T47D (cell line): ENCODE results near the gene ASCL2.

Experiments
- DNase-seq, 2 experiments: peaks; one replicate each; pipeline versions ENCODE4 v3.0.0 to v3.0.0-alpha.2; 2011 to 2012; ENCODE audit warnings: low read depth in 1 of 2, low spot score in 1 of 2
- JUND ChIP-seq: IDR thresholded peaks from 2 replicates; pipeline ENCODE4 v1.6.1; 2012; ENCODE audit warnings: low read depth
- in situ Hi-C: cut with HindIII; loops from 2 replicates; pipeline ENCODE4 v1.10.0; 2016; ENCODE audit warnings: low sequenced_read_pairs, low pct_unique_long_range_greater_than_20kb

The ASCL2 gene

GRCh38 chr11:2269601-2270321, 627 bp downstream of the ASCL2 start:
- in situ Hi-C loops = no loop called here
- peak; percentile 64 to 87 for DNase-seq
- TF ChIP-seq JUND = no peak

GRCh38 chr11:2268729-2269600, 1.4 kb downstream of the ASCL2 start:
- peak; percentile 68 to 81 for DNase-seq
- in situ Hi-C loops = no loop called here
- TF ChIP-seq JUND = no peak

GRCh38 chr11:2267851-2268728, 2.3 kb downstream of the ASCL2 start:
- no peak for DNase-seq
- TF ChIP-seq JUND = no peak
- in situ Hi-C loops = no loop called here

GRCh38 chr11:2267306-2267850, 3.0 kb downstream of the ASCL2 start:
- no peak for DNase-seq
- TF ChIP-seq JUND = no peak
- in situ Hi-C loops = no loop called here

GRCh38 chr11:2266586-2267305, 3.6 kb downstream of the ASCL2 start:
- in situ Hi-C loops = no loop called here
- TF ChIP-seq JUND = no peak

GRCh38 chr11:2265854-2266585, 4.4 kb downstream of the ASCL2 start:
- no peak for DNase-seq
- in situ Hi-C loops = no loop called here
- TF ChIP-seq JUND = no peak

More at GRCh38 chr11:2266586-2267305, 3.6 kb downstream of the ASCL2 start:
- DNase-seq = no peak

GRCh38 chr11:2265396-2265795, 5.0 kb downstream of the ASCL2 start:
- TF ChIP-seq JUND = no peak
- in situ Hi-C loops = no loop called here
- DNase-seq = no peak

- in situ Hi-C loops = no loop called here
- no peak for TF ChIP-seq JUND
- DNase-seq = no peak
Observed at GRCh38 chr11:2264366-2265053, 5.9 kb downstream of the ASCL2 start.

GRCh38 chr11:2263724-2264360, 6.5 kb downstream of the ASCL2 start:
- no peak for DNase-seq
- no peak for TF ChIP-seq JUND
- in situ Hi-C loops = no loop called here

GRCh38 chr11:2263071-2263565, 7.3 kb downstream of the ASCL2 start:
- TF ChIP-seq JUND = no peak
- in situ Hi-C loops = no loop called here
- DNase-seq = no peak
